Neural cell (in vitro differentiated cells): ENCODE results near the gene ATP2A1.

ENCODE experiments used
- POLR2AphosphoS5 ChIP-seq: IDR thresholded peaks from 2 replicates; pipeline ENCODE4 v1.6.1; 2012
- TF ChIP-seq, protein P1 (sequence below): fragments of 450-650 bp; IDR thresholded peaks from 2 replicates; pipeline ENCODE4 v1.5.1; 2014; ENCODE audit warnings: antibody characterized with exemption, mild to moderate bottlenecking, moderate library complexity; ENCODE audit not compliant: poor library complexity, severe bottlenecking
- TF ChIP-seq, protein P2 (sequence below): IDR thresholded peaks from 2 replicates; pipeline ENCODE4 v1.6.1; 2012; ENCODE audit warnings: borderline replicate concordance

DNA sequence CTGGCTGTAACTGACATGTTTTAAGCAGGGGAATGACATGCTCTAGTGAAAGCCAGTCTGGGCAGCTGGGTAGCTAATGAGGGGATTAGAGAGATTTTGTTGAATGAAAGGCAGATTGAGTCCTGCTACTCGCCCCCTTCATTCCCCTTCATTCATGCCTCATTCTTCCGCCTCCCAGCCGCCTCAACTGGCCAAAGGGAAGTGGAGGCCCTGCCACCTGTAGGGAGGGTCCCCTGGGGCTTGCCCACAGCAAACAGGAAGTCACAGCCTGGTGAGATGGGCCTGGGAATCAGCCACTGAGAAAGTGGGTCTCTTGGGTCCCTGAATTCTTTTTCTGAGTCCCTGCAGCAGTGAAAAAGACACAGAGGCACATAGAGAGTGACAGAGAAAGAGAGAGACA lies 52.4 kb downstream of the ATP2A1 start:
- TF ChIP-seq, protein P1, sequence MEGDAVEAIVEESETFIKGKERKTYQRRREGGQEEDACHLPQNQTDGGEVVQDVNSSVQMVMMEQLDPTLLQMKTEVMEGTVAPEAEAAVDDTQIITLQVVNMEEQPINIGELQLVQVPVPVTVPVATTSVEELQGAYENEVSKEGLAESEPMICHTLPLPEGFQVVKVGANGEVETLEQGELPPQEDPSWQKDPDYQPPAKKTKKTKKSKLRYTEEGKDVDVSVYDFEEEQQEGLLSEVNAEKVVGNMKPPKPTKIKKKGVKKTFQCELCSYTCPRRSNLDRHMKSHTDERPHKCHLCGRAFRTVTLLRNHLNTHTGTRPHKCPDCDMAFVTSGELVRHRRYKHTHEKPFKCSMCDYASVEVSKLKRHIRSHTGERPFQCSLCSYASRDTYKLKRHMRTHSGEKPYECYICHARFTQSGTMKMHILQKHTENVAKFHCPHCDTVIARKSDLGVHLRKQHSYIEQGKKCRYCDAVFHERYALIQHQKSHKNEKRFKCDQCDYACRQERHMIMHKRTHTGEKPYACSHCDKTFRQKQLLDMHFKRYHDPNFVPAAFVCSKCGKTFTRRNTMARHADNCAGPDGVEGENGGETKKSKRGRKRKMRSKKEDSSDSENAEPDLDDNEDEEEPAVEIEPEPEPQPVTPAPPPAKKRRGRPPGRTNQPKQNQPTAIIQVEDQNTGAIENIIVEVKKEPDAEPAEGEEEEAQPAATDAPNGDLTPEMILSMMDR = no peak
- TF ChIP-seq POLR2AphosphoS5 = no peak
- TF ChIP-seq, protein P2, sequence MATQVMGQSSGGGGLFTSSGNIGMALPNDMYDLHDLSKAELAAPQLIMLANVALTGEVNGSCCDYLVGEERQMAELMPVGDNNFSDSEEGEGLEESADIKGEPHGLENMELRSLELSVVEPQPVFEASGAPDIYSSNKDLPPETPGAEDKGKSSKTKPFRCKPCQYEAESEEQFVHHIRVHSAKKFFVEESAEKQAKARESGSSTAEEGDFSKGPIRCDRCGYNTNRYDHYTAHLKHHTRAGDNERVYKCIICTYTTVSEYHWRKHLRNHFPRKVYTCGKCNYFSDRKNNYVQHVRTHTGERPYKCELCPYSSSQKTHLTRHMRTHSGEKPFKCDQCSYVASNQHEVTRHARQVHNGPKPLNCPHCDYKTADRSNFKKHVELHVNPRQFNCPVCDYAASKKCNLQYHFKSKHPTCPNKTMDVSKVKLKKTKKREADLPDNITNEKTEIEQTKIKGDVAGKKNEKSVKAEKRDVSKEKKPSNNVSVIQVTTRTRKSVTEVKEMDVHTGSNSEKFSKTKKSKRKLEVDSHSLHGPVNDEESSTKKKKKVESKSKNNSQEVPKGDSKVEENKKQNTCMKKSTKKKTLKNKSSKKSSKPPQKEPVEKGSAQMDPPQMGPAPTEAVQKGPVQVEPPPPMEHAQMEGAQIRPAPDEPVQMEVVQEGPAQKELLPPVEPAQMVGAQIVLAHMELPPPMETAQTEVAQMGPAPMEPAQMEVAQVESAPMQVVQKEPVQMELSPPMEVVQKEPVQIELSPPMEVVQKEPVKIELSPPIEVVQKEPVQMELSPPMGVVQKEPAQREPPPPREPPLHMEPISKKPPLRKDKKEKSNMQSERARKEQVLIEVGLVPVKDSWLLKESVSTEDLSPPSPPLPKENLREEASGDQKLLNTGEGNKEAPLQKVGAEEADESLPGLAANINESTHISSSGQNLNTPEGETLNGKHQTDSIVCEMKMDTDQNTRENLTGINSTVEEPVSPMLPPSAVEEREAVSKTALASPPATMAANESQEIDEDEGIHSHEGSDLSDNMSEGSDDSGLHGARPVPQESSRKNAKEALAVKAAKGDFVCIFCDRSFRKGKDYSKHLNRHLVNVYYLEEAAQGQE = no peak
